GM12892 (cell line): ENCODE measurements around the gene EGFLAM.

Experiments used
- DNase-seq: peaks from one replicate; pipeline ENCODE4 v3.0.0; 2011; ENCODE audit not compliant: insufficient read length
- FAIRE-seq: peaks from 2 replicates; lab custom pipeline; 2011; peaks lifted over from hg19 to GRCh38; lab: Jason Lieb, UNC
- POLR2A ChIP-seq: IDR thresholded peaks from 2 replicates; pipeline ENCODE4 v1.6.1; 2011; ENCODE audit warnings: low read depth, low read length, control low read depth
- POLR2AphosphoS5 ChIP-seq: IDR thresholded peaks from 2 replicates; pipeline ENCODE4 v1.6.1; 2011; ENCODE audit warnings: low read depth, low read length, control low read depth
- TAF1 ChIP-seq: IDR thresholded peaks from 2 replicates; pipeline ENCODE4 v1.6.1; 2011; ENCODE audit warnings: low read depth, mild to moderate bottlenecking, control low read depth, low read length, borderline replicate concordance

EGFLAM gene

DNA sequence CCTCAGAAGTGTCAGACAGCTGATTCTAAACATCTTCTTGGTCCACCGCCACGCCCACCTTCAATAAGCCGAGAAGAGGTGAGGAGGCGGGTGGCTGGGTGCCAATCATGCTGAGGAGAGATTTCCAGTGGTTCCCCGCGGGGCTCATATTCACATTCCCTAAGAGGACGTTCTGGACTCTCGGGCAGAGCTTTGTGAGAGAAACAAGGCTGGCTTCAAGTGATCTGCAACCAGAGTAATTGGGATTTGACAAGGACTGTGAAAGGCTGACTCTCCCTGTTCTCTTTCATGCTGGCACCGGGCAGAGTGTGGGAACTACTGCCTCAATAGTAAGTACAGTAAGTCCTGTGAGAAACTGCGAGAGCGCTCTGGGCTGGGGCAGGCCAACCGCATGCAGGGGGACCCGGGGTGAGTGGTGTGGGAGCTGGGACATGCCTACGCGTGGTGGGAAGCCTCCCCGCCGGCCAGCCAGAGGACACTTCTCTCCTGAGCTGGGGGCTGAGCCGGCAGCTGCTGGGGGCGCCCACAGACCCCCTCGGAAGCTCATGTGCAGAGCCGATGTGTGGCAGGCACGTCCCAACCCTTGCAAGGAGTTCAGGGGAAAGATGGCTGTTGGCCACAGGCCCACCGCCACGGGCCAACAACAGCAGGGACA is 187.1 kb downstream of the EGFLAM start:
- TF ChIP-seq POLR2A (no peak), TAF1 (no peak), POLR2AphosphoS5 (no peak)
- no peak for FAIRE-seq
- no peak for DNase-seq

GRCh38 chr5:38446029-38446522 is 187.7 kb downstream of the EGFLAM start:
- DNase-seq (no peak), FAIRE-seq (no peak)
- no peak for TF ChIP-seq POLR2A
- no peak for TF ChIP-seq TAF1
- TF ChIP-seq POLR2AphosphoS5: no peak

GRCh38 chr5:38447056-38447455 is 188.7 kb downstream of the EGFLAM start:
- DNase-seq (no peak), FAIRE-seq (no peak)
- no peak for TF ChIP-seq POLR2AphosphoS5
- no peak for TF ChIP-seq TAF1
- no peak for TF ChIP-seq POLR2A

GRCh38 chr5:38447786-38448185 is 189.4 kb downstream of the EGFLAM start:
- DNase-seq (no peak), FAIRE-seq (no peak)
- TF ChIP-seq POLR2A: no peak
- TF ChIP-seq POLR2AphosphoS5: no peak
- no peak for TF ChIP-seq TAF1

- DNase-seq (no peak), FAIRE-seq (no peak)
- TF ChIP-seq POLR2A (no peak), TAF1 (no peak), POLR2AphosphoS5 (no peak)
Measured at GRCh38 chr5:38448568-38449350, 190.4 kb downstream of the EGFLAM start.

DNA sequence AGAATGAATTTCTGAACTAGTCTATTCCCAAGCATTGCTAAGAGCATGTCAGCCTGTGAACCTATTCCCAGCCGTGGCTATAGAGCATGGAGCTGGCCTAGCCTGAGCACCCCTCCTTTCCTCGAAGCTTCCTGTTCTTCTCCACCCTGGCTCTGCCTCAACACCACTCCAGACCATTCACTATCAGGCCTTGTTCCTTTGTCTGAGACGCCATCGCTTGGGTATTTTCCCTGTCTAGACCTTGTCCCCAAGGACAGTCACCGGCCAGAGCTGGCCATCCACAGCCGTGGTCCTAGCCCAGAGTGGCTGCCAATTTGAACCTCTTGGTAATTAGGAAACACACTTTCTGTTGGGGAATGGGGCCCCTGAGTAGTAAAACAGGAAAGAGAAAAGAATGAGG is 192.3 kb downstream of the EGFLAM start:
- no peak for FAIRE-seq

DNA sequence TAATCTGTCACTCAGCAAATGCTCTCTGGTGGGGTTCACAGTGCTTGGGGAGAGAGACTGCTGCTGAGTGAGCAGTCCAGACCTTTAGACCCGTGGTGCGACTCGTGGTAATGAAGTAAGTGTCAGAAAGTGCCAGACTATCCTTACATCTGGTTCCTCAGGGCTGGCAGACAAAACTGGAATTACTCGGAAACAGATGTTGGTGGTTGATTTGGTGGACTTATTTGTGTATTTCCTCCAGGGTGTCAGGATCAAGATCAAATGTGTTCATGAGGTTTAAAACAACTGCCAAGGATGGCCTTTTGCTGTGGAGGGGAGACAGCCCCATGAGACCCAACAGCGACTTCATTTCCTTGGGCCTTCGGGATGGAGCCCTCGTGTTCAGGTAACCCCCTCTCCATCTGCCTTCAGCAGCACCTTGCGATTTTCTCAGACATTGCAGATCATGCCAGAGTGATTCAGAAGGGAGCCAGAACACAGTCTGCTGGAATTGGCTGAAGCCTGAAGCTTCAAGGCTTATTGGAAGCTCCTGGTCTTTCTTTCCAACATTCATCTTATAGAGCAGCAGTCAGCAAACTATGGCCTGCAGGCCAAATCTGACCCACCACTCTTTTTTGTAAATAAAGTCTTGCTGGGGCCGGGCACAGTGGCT is 192.8 kb downstream of the EGFLAM start:
- no peak for FAIRE-seq
- TF ChIP-seq POLR2AphosphoS5 (no peak), TAF1 (no peak), POLR2A (no peak)
- no peak for DNase-seq

More for the DNA sequence above, 192.3 kb downstream of the EGFLAM start:
- no peak for TF ChIP-seq POLR2AphosphoS5
- TF ChIP-seq POLR2A: no peak
- TF ChIP-seq TAF1: no peak
- DNase-seq: no peak

DNA sequence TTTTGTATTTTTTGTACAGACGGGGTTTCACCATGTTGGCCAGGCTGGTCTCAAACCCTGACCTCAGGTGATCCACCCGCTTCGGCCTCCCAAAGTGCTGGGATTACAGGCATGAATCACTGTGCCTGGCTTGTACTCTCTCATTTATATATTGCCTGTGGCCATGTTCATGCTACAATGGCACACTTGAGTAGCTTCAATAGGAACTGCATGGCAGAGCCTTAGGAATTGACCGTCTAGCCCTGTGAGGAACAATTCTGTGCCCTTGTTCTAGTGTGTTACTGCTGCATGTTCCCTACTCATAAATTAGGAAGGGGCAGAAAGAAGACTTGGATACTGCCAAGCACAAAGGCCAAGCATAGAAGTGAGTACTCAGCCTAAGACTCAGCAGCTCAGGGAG is 193.8 kb downstream of the EGFLAM start:
- TF ChIP-seq TAF1 (no peak), POLR2AphosphoS5 (no peak), POLR2A (no peak)
- DNase-seq (no peak), FAIRE-seq (no peak)

- TF ChIP-seq POLR2AphosphoS5: peak; percentile 44; the same call in 1 of the 2 replicates
- no peak for TF ChIP-seq TAF1
- no peak for TF ChIP-seq POLR2A
- DNase-seq (no peak), FAIRE-seq (peak; percentile 76)
Measured at GRCh38 chr5:38453506-38453905, 195.1 kb downstream of the EGFLAM start.

- no peak for TF ChIP-seq POLR2AphosphoS5
- TF ChIP-seq TAF1: no peak
- FAIRE-seq (no peak), DNase-seq (no peak)
Measured at GRCh38 chr5:38453921-38454320, 195.6 kb downstream of the EGFLAM start.

DNA sequence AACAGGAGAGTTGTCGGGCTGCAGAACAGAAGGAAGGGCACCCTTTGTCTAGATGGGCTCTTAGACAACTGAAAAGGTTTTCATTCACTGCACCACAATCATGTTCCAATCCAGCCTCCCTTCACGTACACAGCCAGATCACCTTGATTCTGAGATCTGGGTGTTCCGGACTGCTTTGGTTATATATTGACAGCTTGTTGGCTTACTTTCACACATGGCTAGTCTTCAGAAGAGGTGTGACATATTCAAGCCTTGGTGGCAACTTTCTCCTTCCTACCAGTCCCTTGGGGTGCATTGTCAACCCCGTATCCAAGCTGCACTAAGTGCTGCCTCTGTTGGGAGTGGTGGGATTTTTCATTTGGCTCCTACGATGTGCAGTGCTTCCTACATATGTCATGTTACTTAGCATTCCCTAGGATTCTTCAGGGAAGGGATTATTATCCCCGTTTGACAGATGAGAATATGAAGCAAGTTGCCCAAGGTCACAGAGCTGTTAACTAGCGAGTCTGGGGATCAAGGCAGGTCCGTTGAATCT is 197.5 kb downstream of the EGFLAM start:
- TF ChIP-seq POLR2AphosphoS5 (no peak), POLR2A (no peak), TAF1 (no peak)
- DNase-seq: no peak
- FAIRE-seq: no peak

- FAIRE-seq (no peak), DNase-seq (no peak)
- no peak for TF ChIP-seq POLR2AphosphoS5
- TF ChIP-seq TAF1: no peak
- TF ChIP-seq POLR2A: no peak
Measured at GRCh38 chr5:38456657-38457399, 198.5 kb downstream of the EGFLAM start.
